HTERT RPE-1 (cell line): Measurements from ENCODE around the gene SGSM2.

Source experiments
- in situ Hi-C: fragments of 300-500 bp; cut with MboI; formaldehyde crosslinking; loops from 4 replicates; pipeline ENCODE4 v1.14.3; 2020; ENCODE audit warnings: low sequenced_read_pairs

The SGSM2 gene

DNA sequence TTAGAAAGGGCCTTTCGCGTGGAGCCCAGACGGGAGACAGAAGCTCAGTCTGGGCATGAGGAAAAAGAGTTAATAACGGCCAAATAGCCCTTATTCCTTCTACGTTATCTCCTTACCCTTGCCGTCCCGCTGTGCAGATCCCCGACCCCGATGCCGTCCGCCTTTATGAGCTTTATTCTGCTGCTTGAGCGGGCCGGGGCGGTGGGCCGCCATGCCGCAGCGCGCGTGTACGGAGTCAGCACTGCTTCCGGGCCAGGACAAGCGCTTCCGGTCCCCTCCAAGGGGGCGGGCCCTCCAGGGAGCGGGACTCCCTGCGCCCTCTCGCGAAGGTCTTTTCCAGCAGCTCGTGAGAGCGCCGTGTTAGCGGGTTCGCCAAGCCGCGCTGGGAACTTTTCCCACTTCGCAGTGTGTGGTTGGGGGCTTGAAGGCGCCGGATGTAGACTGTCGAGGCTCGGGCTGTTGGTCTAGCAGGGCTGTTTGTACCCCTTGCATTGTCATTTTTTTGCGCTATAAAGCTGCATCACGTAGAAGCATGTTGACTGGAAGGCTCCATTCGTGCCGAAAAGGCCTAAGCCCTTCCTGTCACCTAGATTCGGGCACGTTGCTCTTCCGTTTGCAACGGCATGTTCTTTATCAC, 968 bp upstream of the SGSM2 start, which contains the start of gene TSR1:
Gene TSR1 (minus strand): TSS at position 243 of the 637 bp plus-strand sequence. CDS start 30 bp downstream, at position 213.
- in situ Hi-C loops = no loop called here

DNA sequence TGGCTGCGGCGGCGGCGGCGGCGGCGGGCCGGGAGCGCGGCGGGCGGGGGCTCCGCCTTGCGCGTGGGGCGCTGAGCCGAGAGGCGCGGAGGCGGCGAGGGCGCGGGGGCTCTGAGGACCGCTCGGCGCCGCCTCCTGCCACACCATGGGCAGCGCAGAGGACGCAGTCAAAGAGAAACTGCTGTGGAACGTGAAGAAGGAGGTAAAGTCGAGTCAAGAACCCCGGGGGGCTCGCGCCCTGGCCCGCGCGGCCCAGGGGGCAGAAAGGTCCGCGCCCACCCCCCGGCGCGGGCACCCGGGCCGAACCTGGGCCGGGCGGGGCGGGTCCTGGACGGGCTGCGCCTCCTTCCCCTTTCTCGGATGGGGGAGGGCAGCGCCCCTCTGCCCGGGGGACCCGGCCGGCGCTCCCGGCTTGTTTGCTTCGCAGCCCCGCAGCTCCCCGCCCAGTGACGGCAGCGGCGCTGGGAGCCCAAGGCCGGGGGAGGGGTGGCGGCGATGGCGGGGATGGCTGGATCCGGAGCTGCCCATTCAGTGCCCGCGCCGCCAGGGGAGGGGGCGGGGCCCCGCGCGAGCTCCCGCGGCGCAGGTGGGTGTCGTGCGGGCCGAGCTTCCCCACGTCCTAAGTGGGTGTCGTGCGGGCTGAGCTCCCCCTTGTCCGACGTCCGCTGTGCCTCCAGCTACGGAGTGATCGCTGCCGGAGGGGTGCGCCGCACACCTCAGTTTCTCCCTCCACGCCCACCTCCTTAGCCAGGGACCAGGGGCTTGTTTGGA, 428 bp downstream of the SGSM2 start:
- in situ Hi-C loops = no loop called here

DNA sequence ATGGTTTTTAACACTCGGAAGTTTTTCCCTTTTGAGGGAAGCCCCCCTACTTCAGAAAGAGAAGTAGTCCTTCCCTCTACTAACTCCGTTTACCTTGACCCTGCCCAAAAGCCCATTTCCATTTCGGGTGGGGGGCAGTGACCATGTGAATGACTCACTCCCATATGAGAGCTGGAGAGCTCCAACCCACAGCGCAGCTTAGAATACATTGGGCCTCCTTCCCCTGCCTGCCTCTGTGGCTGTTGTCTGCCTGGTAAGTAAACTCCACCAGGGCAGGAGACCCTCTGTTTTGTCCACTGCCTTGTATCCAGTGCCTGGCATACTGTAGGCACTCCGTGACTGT, 985 bp downstream of the SGSM2 start:
- in situ Hi-C loops = no loop called here

DNA sequence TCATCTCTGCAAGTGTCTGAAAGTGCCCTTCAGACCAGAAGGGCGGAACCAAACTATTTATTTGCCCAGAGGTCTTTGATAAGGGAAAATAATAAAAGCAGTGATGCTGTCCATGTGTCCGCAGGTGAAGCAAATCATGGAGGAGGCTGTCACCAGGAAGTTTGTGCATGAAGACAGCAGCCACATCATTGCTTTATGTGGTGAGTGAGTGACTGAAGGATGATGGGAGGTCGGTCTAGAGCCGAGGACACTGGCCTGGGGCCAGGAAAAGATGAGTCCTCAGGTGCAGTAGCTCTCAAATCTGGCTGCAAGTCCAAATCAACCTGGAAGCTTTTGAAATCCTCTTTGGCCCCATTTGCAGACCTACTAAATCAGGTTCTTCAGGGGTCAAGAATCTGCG, 6.1 kb downstream of the SGSM2 start:
- in situ Hi-C loops = no loop called here

DNA sequence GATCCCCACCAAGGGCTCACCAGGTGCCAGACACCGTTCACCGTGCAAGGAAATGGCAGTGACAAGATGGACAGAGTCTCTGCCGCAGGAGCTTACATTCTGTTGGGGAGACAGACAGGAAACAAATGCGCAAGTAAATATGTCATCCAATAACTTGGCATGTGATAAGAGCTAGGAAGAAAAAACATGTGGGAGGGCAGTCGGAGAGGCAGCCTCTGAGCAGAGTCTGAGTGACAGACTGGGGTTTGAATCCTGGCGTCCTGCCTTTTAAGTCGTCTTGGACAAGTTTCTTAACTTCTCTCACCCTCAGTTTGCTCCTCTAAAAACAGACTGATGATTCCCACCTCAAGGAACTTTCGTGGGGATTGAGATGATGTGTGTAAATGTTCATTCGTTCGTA, 7.2 kb downstream of the SGSM2 start:
- in situ Hi-C loops = no loop called here

DNA sequence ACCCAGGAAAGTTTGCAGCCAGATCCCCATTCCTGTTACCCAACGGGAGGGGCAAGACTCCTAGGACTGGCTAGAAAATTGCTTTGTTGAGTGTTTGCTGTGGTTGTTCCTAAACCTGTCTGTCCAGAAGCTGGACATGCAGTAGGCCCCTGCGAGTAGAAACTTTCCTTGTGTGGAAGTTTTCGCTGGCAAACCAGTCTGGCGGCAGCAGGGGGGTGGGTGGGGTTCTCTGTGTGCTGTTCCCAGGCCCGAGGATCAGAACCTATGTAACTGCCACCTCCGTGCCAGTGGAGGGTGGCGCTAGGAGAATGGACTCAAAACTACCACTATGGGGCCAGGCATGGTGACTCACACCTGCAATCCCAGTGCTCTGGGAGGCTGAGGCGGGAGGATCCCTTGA, 9.2 kb downstream of the SGSM2 start:
- in situ Hi-C loops = no loop called here

DNA sequence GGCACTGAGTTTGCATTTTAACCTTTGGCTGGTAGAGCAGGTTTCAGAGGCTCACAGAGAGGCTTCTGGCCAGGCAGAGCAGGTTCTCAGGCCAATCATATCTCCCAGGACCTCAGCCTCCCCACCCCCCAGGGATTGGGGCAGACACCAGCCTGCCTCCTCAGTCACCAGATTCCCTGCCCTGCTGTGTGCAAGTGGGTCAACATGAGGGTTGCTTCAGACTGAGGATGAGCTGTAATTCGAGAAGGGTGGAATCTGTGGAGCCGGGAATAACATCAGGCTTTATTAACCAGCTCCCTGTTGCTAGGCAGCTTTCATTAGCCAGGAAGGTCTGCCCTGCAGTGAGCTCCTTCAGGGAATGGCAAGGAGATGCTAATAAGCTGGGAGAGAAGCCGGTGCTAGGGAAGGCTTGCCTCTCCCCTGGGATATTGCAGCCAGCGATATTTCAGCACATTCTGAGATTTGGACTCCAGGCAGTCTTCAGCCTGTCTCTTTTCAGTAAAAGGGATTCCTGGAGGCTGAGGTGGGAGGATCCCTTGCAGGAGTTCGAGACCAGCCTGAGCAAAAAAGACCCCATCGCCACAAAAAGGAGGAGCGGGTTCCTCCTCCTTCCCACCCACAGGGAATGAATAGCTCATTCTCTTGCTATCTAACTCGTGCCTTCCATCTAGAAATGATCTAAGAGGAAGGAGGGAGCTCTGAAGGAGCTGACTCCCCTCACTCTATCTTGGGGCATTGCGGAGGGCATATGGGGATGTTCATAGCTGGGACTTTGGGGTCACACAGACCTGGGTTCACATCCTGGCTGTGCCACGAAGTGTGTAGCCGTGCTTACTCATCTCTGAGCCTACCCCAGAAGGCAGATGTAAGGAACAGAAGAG, 10.7 kb downstream of the SGSM2 start:
- in situ Hi-C loops = no loop called here

DNA sequence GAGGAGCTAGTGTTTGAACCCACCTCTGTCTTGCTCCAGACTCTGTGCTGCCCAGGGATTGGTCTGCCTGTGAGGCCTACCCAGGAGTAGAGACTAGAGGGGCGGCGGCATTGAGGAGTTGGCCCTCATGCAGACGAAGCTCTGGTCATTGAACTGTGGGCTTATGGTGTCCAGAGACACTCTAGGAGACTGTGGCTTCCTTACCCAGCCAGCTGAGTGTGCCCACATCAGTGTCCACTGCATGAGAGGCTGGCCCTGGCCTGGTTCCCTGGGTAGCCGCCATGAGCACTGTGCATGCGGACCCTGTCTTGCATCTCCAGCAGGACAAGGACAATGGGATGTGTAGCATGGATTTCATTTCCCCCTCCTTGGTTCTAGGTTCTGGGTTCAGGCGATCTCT, 14.0 kb downstream of the SGSM2 start:
- in situ Hi-C loops = no loop called here

DNA sequence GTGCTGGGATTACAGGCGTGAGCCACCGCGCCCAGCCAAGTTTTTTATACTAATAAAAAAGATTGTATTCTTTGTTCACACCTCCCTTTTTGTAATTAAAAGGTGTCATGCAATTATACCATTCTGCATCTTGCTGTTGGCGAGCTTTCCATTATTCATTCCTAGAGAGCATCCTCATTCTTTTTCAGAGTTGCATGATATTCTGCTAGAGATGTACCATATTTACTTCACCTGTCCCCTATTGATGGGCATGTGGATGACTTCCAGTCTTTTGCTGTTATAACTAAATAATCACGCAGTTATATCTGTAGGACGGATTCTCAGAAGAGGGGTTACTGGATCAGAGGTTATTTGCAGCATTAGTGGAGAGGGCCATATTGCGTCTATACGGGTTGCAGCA, 17.0 kb downstream of the SGSM2 start:
- in situ Hi-C loops = no loop called here

DNA sequence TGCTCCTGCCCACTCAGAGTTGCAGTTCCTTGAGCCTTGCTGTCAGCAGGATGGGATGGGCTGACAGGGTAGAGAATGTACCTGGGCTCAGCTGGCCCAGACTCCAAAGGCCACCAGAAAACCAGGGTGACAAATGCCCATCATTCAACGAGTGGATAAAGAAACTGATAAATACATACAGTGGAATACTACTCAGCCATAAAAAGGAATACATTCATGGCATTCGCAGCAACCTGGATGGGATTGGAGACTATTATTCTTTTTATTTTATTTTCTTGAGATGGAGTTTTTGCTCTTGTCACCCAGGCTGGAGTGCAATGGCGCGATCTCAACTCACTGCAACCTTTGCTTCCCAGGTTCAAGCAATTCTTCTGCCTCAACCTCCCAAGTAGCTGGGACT, 19.9 kb downstream of the SGSM2 start:
- in situ Hi-C loops = no loop called here

DNA sequence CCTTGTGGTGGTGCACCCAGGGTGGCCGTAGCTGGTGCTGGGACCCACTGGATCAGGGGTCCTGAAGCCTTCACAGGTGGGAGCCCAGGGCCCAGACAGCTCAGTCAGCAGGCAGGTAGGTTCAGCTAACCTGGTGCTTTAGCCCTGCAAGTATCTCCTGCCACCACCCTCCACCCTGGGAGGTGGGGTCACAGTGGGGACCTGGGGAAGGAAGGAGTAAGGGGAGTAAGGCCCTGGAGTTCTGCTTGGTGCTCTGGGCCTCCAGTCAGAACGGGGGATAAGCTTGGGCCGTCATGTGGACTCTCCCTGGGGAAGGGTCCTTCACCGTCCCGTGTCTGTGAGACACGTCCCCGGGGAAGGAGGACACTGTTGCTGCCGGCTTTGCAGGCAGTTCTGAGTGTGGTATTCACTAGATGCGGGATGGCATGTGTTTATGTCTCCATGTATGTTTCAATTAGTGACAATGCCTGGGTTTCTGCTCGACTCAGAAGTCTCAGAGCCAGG, 20.7 kb downstream of the SGSM2 start:
- in situ Hi-C loops = no loop called here

DNA sequence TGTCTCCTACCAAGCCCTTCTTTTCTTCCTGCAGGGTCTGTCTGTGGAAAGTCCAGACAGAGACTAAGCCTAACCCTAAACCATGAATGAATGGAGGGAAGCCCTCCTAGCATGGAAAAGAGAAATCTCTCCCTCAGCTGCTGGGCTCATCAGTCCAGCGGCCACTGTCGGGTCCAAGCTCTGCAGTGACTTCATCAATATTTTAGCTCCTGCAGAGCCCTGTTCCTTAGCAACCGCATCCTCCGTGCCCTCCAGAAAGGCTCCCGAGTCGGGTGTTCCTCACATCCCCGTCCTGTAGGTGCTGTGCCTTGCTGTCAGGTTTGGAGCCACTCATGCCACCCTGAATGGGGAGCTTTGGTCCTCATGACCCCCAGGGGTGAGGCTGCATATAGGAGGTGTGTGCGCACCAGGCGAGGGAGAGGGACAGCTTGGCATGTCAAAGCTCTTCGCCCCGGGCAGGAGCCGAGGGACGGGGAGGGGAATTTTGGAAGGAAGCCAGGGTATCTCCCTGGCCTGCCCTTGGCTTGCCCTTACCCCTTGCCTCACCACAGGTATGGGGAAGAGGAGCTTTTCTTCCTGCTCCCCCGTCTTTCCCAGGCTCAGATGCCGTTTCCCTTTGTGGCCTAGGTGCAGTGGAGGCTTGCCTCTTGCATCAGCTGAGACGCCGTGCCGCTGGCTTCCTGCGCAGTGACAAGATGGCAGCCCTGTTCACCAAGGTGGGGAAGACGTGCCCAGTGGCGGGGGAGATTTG, 23.9 kb downstream of the SGSM2 start:
- in situ Hi-C loops = no loop called here

DNA sequence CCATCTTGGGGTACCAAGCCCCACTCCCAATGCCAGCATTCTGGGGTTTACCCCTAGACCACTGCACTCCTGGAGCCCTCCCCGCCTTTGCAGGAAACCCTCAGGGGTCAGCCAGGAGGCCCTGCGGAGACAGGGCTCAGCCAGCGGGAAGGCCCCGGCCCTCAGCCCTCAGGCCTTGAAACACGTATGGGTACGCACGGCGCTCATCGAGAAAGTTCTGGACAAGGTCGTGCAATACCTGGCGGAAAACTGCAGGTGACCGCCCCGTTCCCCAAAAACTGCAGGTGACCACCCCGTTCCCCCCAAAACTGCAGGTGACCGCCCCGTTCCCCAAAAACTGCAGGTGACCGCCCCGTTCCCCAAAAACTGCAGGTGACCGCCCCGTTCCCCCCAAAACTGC, 24.7 kb downstream of the SGSM2 start:
- in situ Hi-C loops = no loop called here

DNA sequence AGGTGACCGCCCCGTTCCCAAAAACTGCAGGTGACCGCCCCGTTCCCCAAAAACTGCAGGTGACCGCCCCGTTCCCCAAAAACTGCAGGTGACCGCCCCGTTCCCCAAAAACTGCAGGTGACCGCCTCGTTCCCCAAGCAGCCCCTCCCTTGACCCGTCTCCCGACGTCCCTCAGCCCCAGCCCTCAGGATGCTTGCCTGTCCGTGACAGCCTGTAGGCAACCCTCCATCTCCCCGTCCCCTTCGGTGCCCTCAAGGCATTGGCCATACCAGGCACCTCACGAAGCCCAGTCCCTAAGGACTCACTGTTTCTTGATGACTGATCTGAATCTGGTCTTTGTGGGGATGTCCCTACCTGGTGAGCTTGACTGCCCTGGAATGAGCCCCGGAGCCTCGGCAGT, 25.1 kb downstream of the SGSM2 start:
- in situ Hi-C loops = no loop called here

DNA sequence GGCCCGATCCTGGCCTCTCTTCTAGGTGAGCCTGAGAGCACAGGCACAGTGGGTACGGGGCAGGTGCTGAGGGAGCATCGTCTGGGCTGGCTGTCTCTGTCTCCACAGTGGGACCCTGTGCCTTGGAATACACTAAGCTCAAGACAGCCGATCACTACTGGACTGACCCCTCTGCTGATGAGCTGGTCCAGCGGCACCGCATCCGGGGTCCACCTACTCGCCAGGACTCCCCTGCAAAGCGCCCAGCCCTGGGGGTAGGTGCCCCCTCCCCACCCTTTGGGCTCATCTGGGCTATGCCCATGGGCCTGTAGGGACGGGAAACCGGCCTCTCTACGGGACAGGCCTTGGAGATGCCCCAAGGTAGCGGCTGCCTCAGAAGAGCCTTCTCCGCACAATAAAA, 25.6 kb downstream of the SGSM2 start:
- in situ Hi-C loops = no loop called here

DNA sequence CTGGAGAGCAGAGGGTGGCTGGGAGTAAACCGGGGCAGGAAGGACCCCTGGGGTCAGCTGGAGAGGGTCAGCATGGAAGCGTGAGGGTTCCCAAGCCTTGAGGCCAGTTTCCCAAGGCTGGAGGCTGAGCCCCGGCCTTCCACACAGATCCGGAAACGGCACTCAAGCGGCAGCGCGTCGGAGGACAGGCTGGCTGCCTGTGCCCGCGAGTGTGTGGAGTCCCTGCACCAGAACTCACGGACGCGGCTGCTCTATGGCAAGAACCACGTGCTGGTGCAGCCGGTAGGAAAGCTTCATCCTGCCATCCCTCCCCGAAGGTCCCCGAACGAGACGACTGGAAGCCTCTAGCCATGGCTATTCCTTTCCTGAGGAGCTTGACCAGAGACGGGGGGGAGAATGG, 26.0 kb downstream of the SGSM2 start:
- in situ Hi-C loops = no loop called here

DNA sequence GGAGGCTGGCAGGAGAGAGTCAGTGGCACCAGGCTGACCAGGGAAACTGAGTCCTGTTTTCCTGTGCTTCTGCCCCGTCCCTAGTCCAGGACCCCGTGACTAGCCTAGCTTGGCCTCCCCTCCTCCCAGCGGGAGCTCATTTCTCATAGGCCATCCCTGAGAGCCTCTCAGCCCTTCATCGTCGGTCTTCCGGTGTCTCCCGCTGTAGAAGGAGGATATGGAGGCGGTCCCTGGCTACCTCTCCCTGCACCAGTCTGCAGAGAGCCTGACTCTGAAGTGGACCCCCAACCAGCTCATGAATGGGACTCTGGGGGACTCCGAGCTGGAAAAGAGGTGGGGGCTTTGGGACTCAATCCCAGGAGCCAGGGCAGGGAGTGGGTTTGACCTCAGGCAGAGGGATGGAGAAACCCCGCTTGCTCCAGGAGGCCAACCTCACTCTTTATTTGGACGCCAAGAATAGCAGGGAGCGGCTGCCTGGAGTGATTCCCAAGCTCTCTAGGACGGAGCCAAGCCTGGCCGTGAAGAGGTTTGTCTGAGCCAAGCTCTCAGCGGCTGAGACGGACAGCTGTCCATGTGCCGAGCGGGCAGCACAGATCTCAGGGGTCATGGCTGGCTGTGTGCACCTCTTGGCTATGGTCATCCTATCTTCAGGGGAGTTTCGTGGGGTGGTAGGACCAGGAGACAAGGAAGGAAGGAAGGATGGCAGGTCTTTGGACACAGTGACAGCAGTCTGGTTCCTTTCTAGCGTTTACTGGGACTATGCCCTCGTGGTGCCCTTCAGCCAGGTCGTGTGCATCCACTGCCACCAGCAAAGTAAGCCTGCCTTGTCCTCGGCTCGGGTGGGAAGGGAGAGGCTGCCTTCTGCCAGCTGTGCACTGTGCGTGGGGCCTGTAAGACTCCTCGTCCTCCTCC, 26.8 kb downstream of the SGSM2 start:
- in situ Hi-C loops = no loop called here

DNA sequence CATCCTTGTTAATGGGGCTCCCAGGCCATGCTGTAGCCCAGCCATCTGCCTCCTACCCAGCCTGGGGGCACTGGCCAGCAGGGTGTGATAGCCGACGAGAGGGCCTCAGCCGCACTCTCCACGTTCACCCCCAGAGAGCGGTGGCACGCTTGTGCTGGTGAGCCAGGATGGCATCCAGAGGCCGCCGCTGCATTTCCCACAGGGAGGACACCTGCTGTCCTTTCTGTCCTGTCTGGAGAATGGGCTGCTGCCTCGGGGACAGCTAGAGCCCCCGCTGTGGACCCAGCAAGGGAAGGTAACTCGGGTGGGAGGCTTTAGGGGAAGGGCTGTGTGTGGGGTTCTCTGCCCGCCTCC, 27.4 kb downstream of the SGSM2 start:
- in situ Hi-C loops = no loop called here

DNA sequence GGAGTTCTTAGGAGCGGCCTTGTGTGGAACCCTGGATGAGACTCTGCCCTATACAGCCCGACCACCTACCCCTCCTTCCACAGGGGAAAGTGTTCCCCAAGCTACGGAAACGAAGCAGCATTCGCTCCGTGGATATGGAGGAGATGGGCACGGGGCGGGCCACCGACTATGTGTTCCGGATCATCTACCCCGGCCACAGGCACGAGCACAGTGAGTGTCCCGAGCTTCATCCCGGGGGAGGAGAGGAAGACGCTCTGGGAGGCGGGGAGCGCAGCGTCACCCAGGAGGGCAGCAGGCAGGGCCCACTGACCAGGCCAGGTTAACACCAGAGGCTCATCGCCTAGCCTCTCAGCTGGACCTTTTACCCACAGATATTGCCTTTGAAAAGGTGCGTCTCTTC, 27.8 kb downstream of the SGSM2 start:
- in situ Hi-C loops = no loop called here
